Colon (tissue), 2 donors: ENCODE data around the gene ITPRIPL2.

Source experiments
- FAIRE-seq: peaks from 2 replicates; lab custom pipeline; 2012; peaks lifted over from hg19 to GRCh38; lab: Jason Lieb, UNC
- donor health status: control.
- donor health status: control.

The ITPRIPL2 gene

DNA sequence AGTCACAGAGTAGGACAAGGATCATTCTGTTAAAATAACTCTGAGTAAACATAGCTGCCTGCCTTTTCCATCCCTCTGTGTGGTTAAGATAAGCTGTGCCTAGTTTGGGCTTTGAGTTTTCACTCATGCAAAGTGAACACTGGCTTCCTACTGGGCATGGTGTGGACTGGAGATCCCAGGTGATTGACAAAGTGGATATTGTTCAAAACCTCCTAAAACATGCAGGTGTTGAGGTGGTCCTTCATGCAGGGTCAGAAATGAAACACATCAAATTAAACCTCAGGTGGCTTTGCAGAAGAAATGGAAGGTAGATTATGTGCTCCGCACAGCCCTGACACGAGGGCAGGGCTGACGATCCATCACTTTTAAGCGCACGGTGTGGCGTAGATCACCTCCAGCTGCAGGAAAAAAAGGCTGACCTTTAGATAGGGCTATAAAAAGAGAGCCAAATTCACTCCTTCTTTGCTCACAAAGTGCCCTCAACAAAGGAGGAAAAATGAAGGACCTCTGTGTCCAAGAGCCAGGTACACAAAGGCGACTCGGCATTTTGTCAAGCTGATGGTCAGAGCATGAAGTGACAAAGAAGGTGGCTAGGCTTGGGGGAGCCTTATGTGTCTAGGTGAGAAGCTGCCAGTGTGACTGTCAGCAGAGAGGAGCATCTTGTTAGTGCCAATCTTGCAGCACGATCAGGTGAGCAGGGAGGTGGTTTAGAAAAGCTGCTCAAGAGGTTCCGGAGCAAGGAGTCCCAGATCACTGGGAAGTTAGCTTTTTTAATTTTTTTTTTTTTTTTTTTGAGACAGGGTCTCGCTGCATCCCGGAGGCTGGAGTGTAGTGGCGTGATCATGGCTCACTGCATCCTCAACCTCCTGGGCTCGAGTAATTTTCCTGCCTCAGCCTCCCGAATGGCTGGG, 19.9 kb upstream of the ITPRIPL2 start:
- FAIRE-seq = no peak

DNA sequence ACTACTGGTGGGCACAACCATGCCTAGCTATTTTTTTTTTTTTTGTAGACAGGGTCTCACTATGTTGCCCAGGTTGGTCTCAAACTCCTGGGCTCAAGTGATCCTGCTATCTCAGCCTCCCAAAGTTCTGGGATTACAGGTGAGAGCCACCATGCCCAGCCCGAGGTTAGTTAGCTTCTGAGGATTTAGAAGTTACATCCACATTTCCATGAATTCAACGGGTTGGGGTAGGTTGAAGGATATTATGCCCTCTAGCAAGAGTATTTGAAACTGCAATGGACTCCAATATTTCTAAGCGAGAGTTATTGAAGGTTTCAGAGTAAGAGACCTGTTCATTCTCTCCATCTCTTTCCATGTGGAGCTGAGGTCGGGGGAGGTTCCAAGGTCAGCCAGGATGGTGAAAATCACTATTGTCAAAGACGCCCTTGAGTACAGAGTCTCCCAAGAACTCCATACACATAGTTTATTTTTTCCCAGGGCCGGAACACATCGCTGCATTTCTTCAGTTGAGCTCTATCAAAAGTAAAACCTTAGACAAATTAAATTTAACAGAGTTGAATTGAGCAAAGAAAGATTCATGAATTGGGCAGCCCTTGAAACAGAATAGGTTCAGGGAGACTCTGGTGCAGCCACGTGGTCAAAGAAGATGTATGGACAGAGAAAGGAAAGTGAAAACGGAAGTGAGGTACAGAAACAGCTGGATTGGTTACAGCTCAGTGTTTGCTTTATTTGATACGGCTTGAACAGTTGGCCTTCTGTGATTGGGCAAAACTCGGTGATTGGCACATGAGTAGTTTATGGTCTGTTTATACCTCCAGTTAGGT, 19.0 kb upstream of the ITPRIPL2 start:
- FAIRE-seq = no peak

DNA sequence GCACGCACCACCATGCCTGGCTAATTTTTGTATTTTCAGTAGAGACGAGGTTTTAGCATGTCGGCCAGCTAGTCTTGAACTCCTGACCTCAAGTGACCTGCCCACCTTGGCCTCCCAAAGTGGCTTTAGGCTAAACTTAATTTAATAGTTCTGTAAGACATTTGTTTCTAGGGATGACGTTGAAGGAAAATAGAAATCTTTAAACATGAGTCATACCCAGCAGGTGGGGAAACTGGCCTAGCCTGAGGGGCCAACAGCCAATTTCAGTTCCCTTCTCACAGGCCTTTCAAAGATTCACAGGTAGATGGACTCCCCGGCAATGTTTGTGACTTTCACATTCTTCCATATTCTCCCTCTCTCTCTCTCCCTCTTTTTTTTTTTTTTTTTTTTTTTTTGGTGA, 18.1 kb upstream of the ITPRIPL2 start:
- no peak for FAIRE-seq

DNA sequence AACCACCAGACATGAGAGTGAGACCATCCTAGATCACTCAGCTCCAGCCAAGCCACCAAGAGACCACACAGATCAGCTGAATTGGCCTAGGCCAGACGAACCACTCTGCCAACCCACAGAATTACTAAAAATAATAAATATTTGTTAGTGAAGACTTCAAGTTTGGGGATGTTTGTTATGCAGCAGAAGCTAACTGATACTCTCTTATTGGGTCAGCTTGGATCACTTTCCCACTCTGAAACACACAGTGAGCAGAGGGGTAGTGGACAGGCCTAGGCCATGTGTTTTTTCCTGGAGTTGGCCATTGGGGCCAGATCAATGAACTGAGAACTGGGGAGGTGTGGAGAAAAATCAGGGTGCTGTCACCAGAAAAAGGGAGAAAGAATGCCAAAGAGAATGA, 15.6 kb upstream of the ITPRIPL2 start:
- FAIRE-seq = no peak

DNA sequence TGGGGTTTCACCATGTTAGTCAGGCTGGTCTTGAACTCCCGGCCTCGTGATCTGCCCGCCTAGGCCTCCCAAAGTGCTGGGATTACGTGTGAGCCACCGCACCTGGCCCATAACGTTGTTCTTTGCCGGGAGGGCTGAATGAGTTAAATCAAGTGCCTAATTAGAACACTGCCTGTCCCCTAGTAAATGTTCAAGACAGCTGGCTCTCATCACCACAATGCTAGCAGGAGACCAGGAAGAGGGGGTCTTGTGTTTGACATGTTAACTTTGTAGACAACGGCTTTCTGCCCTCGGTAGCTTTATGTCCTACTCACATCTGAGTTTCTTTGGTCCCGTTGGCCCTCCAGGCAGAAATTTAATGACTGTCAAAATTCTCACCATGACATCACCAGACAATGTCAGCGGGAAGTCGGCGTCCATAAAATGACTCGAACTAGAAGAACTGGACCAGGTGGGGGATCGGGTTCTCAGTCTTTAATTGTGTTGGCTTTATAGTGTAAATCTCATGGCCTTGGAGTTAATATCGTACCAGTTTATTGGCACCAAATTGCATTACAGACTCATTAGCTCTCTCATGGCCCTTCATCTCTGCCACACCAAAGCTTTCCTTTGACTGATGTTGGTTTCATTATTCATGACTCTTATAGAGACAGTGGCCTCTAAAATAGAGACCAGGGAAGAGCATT, 11.4 kb upstream of the ITPRIPL2 start:
- no peak for FAIRE-seq

DNA sequence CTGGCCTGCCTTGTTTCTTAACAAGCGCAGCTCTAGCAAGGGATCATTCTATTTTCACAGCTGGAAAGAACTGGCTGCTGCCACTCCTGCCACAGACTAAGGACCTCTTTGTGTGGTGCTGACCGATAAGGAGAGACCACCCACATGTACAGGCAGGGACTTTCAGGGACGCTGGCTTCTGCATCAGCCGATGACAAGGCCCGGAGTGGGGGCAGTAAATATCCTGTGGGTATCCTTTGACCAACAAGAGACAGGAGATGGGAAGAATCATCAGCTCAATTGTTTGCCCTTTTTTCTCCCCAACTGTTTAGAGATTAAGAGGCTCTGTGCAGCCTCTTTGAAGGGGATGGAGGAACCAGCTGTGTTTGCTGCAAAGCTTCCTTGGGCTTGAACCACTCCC, 9.2 kb upstream of the ITPRIPL2 start:
- FAIRE-seq = no peak

DNA sequence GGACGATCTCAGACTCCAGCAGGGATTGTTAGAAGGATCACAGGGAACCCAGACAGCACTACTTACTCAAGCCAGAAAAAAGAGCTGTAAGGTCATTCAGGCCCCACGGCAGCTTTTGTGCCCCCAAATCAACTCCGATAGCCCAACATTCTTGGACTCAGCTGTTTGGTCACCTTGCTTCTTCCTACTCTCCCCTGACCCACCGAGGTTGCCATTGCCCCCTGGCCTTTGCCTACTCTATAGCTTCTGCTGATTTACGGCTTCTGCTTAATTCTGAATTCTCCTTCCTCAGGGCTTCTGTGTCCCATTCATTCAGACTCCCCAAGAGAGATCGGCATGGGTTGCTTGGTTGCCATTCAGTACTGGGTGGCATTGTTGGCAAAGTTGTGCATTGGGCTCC, 8.6 kb upstream of the ITPRIPL2 start:
- FAIRE-seq = no peak

DNA sequence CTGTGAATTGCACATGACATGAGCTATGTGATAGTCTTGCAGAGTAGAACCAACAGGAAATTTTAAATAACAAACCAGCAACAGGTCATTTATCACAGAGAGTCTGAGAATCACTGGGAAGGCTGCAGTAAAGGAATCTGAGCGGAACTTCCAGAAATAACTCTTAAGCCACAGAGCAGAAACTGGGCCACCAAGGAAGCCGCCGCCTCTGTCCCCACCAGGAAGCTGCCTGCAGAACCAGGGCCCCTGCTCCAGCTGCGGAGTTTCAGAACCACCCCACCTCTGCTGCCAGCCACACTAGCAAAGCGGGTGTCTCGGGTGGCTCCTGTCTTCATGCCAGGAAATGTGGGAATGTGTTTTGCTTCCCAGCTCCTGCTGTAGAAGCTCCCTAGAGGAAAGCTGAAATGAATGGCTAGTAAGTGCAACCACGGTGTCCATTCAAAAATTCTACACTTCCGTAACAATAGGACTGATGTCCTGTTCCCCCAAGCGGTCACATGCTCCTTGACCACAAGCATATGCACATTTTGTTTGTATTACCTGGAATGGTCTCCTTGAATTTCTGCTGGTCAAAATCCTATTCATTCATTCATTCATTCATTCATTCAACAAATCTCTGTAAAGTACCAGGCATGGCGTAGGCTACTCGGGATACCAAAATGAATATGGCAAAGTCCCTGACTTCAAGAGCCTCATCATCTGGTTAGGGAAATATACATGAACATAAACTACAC, 7.7 kb upstream of the ITPRIPL2 start:
- FAIRE-seq = no peak

DNA sequence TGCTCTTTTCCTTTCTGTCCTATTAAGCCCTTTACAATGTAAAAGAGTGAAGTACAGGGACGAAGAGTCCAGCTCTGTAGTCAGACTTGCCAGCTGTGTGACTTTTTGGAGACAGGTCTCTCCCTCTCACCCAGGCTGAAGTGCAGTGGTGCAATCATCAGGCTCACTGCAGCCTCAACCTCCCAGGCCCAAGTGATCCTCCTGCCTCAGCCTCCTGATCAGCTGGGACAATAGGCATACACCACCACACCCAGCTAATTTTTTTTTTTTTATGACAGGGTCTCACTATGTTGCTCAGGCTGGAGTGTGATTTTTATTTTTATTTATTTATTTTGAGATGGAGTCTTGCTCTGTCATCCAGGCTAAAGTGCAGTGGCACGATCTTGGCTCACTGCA, 7.1 kb upstream of the ITPRIPL2 start:
- FAIRE-seq = no peak

DNA sequence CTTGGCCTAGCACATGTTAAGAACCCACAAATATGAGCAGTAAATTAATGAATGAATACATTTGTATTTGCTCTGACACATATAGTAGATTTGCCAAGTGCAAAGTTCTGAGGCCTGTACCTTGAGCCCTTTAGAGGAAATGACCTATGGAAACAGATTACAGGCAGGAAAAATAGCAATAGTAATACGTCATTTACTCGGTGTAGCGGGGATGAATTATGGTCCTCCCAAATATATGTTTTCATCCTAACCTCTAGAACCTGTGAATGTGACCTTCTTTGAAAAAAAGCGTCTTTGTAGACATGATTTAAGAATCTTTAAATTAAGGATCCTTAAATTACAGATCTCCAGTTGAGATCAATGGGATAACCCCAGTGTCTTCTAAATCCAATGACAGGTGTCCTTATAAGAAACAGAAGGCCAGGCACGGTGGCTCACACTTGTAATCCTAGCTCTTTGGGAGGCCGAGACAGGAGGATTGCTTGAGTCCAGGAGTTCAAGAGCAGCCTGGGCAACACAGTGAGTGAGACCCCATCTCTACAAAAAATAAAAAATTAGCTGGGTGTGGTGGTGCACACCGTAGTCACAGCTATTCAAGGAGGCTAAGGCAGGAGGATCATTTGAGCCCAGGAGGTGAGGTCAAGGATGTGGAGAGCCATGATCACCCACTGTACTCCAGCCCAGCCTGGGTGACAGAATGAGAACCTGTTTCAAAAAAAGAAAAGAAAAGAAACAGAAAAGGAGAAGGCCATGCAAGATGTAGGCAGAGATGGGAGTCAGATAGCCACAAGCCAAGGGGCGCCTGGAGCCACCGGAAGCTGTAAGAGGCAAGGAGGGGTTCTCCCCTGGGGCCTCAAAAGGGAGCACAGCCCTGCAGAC, 5.1 kb upstream of the ITPRIPL2 start:
- FAIRE-seq = no peak

DNA sequence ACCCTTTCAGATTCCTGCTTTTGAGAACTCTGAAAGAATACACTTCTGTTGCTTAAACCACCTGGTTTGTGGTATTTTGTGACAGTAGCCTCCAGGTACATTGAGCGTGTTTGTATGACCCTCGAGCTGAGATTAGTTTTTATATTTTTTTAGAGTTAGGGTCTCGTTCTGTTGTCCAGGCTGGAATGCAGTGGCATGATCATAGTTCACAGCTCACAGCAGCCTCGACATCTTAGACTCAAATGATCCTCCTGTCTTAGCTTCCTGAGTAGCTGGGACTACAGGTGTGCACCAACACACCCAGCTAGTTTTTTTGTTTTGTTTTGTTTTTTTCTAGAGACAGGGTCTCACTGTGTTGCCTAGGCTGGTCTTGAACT, 4.5 kb upstream of the ITPRIPL2 start:
- no peak for FAIRE-seq

DNA sequence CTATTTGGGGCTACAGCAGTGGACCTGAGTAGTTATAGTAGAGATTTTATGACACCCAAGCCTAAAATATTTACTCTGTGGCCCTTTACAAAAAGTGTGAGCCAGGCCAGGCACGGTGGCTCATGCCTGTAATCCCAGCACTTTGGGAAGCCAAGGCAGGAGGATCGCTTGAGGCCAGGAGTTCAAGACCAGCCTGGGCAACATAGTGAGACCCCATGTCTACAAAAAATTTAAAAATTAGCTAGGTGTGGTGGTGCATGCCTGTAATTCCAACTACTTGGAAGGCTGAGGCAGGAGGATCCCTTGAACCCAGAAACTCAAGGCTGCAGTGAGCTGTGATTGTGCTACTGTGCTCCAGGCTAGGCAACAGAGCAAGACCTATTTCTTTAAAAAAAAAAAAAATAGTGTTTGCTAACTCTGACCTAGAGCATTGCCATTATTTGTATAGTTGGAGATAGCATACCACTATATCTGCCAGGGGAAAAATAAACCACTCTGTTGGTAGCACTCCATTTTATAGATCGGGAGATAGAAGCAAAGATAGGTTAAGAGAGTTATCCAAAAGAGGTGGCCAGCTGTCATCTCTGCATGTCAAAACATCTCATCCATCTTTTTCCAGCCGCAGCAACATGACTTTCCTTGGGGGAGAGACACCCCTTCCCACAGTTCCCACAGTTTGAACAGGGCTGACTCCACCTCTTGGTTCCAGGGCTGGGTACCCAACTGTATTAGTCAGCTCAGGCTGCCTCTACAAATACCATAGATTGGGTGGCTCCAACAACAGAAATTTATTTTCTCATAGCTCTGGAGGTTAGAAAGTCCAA, 3.0 kb upstream of the ITPRIPL2 start:
- FAIRE-seq = no peak

DNA sequence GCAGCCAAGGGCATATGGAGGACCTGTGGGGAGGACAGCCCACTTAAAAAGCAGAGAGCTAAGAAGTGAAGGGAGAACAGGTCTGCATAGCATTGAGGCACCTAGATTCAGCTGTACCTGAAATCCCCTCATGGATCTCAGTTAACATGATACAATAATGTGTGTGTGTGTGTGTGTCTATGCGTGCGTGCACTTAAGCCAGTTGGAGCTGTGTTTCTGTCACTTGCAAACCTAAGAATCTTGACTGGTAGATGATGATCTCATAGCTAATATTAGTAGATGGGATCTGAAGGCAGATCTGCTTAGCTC, 1.7 kb upstream of the ITPRIPL2 start:
- no peak for FAIRE-seq

DNA sequence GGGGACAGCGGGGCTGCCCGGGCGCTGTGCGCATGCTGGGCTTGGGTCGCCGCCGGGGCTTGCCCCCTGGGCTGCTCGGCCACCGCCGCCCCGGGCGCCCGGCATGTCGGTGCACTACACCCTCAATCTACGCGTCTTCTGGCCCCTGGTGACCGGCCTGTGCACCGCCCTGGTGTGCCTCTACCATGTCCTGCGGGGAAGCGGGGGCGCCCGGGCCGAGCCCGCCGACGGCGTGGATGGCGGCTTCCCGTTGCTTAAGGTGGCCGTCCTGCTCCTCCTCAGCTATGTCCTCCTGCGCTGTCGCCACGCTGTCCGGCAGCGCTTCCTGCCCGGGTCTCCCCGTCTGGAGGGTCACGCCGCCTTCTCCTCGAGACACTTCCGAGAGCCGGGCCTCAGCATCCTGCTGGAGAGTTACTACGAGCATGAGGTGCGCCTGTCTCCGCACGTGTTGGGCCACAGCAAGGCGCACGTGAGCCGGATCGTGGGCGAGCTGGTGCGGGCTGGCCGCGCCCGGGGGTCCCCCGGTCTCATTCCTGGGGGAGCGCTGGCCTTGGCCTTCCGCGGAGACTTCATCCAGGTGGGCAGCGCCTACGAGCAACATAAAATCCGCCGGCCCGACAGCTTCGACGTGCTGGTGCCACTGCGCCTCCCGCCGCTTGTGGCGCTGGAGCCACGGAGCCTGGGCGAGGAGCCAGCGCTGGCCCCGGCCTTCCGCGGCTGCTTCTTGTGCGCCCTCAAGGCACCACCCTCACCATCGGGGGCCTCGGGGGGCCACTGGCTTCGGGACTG, 789 bp downstream of the ITPRIPL2 start:
- FAIRE-seq = no peak

DNA sequence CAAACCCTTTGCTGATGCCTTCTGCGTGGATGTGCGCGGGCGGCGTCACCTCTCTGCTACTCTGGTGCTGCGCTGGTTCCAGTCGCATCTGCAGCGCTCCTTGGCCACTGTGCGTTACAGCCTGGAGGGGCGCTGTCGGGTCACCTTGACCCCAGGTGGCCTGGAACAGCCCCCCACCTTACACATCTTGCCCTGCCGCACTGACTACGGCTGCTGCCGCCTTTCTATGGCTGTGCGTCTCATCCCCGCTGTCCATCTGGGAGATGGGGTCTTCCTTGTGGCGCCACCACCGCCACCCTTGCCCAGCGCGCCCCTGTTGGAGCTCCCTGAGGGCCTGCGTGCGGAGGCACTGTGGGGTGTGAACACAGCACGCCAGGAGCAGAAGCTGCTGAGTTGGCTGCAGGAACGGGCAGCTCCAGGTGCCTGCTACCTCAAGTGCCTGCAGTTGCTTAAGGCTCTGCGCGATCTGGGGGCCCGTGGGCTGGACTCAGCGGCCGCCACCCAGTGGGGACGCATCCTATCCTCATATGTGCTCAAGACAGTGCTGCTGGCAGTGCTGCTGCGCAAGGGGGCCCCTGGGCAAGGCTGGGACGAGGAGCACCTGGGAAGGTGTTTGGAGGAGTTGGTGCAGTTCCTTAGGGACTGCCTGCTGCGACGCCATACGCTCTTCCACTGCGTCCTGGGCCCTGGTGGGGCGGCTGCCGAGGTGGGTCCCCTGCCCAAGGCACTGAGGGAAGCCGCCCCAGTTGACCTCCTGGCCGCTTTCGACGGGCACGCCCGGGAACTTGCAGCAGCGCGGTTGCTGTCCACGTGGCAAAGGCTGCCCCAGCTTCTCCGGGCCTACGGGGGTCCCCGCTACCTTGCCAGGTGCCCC, 1.6 kb downstream of the ITPRIPL2 start:
- FAIRE-seq = no peak

DNA sequence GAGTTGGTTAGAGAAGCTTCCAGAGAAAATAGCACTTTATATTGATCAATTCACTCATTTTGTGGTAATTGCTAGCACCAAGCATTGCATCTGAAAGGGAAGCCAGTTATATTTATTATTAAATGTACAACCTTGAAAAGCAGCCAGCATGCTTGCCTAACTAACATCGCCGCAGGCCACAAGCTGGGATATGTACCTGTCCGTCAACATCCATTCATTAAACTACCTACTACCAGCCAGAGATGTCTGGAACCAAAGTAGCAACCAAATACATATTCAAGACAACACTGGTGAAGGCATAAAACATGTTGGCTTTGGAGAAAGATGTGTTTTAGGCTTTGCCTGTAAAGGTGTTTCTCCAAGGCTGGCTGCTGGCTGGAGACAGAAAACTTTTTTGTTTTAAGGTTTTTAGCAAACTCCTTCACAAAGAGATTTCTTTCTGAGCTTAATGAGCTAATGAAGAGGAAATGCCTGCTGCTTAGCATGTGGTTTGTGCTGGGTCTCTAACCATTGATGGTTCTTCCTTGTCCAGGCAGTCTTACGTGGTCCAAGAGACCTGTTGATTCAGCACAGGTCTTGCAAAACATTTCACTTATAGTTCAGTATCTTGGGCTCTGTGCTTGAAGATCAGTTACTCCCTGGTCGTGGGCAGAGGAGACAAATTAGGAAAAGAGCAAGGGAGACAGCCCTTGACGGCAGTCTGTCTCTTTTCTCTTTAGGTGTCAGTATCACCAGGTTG, 3.1 kb downstream of the ITPRIPL2 start:
- FAIRE-seq = no peak

DNA sequence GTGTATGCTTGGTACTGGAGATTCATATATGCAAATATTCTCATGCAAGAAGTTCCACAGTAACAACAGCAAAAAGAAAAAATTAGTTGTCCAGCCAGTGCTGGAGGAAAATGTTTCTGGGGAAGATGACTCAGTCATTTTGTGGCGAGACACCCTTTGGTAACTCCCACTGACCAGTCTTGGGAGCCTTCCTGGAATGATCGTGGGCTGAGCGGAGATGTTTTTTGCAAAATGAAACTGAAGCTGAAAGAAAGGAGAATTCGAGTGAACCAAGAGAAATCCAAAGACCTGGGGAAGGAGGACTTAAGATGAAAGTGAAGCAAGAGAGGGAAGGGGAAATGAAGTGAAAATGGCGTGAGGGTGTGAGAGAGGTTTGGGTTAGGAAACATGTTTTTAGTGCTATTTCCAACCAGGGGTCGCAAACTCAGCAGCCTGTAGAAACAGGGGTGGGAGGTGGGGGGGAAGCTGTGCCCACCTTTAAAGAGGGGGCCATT, 5.2 kb downstream of the ITPRIPL2 start:
- no peak for FAIRE-seq

DNA sequence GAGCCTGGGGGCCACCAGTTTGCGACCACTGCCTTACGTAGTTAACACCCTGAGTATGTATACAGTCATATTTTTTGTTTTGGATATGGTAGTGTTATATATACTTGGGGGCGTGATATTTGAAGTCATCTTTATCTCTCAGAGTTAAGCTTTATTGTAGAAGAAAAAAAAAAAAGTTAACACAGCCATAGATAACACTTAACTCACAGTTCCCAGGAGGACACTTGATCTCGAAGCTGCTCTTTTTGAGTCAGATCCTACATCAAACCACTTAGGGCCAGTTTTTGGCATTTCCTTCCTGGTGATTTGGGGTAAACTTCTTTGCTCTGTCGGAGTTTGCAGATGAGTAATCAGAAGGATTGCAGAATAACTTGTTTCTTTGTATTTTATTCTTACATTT, 5.8 kb downstream of the ITPRIPL2 start:
- no peak for FAIRE-seq
